Stimulated activated CD8-positive, alpha-beta memory T cell treated with anti-CD3 and anti-CD28 coated beads, Interleukin-15, amount 100 ng/mL, for 48 hours (primary cell): ENCODE data around the gene NAV2.

Source experiments
- DNase-seq, 2 donors: peaks; one replicate each; pipeline ENCODE4 v3.0.0-alpha.2; 2020; ENCODE audit warnings: low read depth in 2 of 2

Gene NAV2

DNA sequence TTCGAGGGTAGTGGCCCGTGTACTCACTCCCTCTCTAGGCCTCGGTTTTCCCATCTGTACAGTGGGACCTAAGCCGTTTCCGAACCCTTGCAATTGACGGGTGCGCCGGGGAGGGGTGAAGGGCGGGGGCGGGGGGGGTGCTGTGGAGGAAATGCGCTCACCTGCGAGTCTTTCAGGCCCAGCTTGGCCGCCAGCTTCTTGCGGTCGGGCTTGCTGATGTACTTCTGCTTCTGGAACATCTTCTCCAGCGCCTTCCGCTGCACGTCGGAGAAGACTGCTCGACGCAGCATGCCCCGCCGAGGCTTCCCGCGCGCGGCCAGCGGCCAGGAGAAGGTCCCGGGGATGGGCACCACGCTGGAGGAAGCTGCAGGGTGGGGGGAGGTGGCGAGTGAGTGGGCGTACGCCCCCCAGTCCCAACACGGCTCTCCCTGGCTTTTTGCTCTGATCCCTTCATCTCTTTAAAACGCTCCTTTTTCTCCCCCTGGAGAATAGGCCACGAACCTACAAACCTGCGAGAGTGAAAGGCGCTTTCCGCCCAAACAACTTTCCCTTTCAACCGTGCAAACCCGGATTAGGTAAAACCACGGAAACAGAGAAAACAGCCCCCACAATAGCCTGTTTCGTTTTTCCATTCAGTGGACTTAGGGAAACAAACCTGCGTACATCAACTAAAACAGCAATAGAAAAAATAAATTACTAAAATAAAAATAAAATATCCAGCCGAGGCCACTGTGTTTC is 444.4 kb downstream of the NAV2 start:
- no peak for DNase-seq

DNA sequence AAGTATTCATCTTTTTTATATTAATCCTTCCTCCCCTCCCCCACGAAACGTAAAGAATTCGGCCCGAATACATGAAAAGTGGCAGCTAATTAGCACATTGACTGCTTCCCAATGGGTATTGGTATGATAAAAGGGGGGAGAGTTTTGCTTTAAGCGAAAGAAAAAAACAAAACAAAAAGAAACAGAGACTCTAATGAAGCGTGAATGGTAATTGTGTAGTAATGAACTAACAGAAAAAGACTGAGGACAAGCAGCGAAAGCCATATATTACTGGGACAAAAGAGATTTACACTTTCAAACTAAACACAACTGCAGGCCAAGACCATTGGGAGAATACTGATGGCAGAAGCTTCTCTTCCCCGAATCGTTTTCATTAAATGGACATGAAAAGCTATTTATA is 445.1 kb downstream of the NAV2 start:
- no peak for DNase-seq

DNA sequence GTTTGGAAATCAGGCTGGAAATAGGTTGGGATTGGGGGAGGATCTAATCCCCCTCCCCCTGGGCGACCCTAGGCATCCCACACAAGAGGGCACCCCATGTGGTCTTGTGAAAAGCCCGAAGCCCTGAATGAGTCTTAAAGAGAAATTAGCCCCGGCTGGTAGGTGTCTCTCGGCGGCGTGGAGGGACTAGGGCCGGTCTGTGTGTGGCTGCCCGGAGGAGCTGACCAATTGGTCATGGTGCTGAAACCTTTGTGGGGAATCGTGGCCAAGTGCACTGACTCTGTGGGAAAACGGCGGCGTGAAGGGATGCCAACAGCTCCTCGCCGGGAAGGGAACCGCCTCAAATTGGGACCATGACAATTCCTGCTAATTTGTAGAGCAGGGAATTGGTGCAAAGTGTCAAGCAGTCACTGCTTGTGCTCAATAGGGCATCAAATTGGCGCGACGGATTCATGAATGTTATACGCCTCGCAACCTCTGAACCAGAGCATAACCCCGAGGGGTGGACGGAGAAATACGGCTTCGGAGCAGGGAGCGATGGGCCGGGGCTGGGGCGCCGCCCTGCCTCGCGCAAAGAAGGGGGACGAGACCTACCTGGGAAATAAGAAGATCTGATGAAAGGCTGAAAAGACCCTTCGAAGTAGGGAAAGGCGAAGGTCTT is 446.1 kb downstream of the NAV2 start:
- no peak for DNase-seq

DNA sequence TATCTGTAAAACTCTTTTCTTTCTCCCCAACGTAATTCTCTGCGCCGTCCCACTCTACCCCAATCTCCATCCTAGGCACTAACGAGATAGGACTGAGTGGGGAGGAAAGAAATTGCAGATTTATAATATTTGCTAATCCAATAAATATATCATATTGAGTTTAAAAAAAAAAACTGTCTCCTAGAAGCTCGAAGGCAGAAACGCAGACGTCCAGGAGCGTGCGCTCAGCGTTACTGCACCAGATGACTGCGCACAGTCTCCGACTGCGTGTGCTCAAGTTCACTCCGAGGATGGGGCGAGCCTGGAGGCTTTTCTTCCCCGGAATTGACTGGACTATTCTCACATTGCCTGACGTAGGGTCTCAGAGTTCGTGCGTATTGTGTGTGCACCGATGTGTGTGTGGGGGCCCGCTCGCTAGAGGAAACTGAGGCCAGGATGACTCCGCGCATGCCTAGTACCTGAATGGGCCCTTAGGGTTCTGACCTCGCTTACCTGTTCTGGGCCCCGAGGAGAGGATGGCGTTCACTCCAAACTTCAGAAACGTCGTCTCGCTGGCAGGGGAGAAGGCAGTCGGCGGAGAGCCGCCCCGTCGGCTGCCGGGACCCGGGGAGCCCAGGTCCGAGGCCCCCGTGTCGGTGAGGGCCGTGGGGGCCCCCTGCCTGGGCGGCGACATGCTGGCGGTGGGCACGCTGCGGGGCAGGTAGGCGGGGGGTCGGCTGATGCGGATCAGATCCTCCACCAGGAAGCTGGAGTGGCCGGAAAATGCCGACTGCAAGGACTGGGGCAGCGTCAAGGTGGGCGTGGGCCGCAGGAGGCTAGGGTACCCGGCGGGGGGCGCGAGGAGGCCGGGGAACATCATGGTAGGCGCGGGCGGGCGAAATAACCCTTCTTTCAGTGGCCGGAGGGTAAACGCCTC is 447.1 kb downstream of the NAV2 start:
- DNase-seq: no peak

DNA sequence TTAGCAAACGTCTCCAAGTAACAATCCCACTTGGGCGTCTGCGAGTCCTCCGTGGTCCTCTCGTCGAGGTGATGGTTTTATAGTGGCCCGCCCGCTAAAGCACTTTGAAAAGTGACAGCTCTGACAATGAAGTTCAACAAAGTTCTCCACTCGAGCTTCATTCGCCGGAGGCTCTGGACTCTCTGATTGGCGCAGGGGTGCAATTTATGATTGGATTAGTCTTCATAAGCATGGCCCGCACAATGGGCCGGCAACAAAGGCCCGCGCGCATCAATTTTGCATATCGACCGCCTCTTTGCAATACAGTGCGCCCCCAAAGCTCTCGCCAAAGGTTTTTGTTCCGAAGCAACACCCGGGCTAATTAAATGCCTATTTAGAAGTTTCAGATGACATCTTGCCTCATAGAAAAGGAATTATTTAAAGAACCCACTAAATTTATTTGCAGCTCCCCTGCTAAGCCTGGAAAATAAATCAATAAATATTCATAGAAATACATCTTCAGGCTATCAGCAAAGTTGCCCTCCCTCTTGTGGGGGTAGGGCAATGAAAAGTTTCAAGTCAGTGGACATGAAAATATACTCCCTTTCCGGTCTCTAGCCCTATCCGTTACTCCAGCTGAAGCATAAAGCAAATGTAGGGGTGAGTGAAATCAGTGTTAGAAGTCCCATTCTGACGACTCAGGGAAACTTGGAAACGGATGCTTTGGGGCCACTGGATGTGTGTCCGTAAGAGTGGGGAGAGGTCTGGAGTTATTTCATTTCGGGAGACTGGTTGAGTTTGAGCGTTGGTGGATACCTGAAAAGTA is 448.0 kb downstream of the NAV2 start, which contains the start of gene DBX1:
Gene DBX1 (minus strand): TSS at position 51 of the 805 bp plus-strand sequence. CDS start 151 bp downstream, outside the sequence.
- no peak for DNase-seq

DNA sequence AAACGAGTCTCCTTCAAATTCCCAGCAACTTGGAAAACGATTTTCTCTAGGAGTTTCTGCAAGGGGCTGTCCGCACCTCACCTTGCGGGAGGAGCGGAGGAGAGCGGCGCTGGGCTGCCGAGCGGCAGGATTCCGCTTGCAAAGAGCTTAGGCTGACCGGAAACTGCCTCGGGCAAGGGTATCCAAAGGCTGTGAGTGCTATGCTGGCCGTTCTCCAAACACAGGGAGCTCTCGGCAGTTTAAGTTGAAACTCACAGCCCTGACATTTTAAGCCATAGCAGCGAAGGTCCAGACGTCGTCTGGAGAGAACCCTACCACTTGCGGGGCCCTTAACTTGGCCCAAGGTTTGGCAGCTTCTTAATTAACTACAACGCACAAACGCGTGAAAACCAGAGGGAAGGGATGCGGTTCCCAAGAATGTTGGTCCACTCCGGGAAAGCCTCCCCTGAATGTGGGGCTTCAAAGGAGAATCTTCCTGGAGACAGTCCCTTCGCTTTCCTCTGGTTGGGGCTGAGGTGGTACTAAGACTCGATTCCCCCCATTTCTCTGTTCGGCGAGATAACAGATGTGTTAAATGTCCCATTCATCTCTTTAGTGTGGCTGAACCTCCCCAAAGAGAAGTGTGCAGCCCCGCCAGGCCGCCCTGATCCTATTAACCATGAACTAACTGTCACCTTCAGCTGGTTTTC is 448.7 kb downstream of the NAV2 start:
- DNase-seq: no peak

DNA sequence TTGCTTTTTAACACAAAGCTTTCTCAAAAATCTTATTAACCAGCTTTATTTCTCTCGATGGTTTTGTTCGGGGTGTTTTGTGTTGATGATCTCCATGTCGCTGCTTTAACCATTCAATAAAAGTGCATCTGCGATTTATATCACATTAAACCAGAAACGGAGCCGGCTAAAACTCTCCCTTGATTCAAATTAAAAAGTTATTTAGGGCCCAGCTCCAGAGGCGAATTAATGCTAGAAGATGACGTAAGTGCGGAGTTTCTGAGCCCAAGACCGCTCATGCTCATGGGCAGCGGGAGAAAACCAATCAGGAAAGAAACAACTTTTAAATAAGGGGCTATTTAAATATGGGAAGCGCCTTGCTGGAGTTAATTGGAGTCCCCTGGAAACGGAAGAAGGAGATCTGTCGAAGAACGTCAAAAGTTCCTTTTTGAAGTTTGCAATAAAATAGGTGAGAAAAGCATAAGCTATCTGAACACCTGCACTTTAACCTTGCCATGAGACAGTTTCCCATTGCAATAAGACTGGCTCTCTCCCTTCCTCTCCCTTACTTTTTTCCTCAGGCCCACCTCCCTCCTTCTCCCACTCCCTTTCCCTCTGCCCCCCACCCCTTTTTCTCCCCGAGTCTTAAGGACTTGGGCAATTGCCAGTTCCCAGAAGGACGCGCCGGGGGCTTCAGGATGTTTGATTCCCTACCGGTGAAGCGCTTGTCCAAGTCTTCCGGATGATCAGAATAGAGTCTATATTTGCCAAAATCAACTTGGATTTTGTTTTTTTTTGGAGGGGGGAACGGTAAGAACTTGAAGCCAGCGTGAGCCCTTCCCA is 449.5 kb downstream of the NAV2 start:
- no peak for DNase-seq

DNA sequence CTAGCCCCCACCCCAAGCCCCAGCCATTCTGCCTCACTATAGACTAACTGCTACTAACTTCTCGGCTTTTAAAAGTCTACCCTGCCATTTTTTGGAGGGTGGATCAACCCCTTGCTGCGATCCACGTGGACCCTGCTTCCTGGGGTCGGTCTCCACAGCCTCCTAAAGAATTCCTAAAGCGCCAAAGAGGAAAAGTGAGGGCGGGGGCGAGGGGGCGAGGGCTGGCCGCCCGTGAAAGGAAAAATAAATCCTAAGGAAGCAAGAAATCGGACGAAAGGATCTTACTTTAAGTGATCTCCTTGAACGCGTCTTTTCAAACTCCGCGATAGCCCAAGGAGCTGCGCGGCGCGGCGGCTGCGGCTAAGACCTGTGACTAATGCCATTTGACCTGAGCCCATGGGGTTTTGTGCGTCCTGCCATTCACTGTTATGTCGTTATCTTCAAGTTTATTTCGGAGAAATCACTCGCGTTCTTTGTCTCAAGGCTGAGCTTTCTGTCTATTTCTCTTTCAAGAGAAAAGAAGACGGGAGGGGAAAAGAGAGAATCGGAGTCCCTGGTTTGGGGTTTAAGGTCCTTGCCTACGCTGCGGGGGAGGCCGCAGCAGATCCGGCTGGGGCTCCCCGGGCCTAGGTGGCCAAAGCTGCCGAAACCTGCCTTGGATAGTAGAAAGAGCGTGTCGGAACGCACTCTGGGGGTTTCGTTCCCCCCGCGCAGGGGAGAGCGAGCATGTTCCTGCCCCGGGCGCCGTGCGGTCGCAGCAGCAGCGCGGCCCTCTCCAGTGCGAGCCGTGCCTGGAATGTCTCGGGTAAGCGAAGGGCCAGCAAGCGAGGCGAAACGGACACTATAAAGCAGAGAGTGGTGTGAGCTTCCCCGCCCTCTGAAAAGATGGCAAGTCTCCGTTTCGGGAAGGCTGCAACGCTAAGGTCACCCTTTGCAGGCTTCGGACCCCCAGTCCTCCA is 450.5 kb downstream of the NAV2 start:
- DNase-seq: no peak

DNA sequence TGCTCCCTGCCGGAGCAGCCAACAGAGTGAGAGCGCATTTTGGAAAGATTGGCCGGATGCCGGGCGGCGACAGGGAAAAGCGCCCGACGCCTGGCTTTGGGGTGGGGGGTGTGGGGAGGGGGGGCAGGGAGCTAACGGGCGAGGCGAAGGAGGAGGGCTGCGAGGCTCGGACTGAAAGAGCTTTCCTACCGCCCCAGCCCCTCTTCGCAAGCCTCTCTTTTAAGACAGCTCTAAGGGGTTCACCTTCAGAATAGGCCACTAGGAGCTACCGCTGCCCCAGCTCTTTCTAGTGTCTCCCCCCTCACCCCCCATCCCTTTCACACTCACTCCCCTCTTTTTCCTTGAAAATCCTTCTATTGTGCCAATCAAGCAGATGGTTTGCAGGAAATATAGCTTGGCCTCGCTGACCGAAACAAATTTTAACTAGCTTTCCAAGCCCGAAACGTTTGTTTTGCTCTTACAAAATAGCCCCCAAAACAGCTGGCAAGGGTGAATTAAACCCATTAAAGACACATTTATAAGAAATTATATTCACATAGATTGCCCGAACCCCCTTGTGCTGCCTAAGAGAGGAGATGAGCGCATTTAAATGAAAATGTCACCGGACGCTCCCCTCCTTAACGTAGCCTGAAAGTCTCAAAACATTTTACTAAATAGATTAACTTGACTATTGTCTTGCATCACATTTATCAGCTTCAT is 451.3 kb downstream of the NAV2 start:
- no peak for DNase-seq
